NCI-H1105 (cell line): ENCODE results near the gene ETFA.
A peak's percentile ranks its signal among the peaks of the same experiment; 100 is the strongest.

Experiments
- DNase-seq: peaks from one replicate; lab custom pipeline; 2025; lab: John Stamatoyannopoulos, UW

Gene ETFA

DNA sequence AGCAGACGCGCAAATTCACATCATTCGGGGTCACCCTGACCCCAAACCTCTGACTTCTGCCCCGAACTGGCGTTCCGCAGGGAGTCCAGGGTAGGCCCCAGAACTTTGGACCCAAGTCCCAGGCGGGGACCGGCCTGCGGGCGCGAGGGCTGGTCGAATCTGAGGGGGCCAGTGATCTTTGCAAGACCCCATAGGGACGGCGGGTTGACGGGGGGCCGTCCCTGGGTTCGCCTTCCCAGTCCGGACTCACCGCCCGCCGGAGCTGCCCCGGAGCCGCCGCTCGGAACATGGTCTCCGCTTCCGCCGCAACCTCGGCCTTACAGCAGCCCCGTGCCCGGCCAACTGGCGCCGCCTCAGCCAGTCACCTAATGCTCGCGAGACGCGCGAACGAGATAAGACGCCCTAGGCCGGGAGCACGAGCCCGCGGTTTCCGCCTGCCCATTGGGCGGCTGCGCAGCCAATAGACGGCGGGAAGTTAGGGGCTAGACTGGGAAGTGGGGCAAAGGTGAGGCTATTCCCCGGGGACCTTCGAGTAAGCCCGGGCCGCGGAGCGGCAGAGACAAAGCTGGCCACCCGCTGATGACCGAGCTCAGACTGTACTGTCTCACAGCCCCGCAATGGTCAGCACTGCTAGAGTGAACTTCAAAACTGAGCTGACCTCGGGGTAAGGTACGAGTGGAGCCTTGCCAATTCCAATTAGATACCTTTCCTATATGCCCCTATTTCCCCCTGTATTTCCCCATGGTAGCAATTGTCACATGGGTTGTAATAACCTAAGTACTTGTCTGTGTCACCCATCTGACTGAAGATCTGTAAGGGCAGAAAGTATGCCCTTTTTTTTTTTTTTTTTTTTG lies at the start of gene ETFA:
TSS of gene ETFA (minus strand) at position 370 of the 854 bp plus-strand sequence. CDS start at position 289, 81 bp downstream.
- DNase-seq, result peak; percentile 92

- DNase-seq, result no peak
Observed at GRCh38 chr15:76360416-76360815, 49.1 kb upstream of the ETFA start.

GRCh38 chr15:76359152-76359551 lies 47.9 kb upstream of the ETFA start:
- DNase-seq, result no peak

DNA sequence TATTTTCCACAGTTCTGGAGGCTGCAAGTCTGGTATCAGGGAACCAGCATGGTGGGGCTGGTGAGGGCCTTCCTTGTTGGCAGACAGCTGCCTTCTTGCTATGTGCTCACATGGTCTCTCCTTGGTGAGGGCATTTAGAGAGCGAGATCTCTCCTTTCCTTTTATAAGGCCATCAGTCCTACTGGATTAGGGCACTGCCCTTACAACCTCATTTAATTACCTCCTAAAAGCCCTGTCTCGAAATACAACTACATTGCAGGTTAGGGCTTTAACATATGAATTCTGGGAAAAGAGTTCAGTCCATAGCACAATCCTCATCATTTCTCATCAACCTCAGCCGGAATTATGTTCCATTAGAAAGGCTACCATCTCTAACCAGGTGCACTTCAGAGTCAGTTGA lies 47.2 kb upstream of the ETFA start:
- no peak for DNase-seq

- no peak for DNase-seq
Observed at GRCh38 chr15:76354823-76355440, 43.7 kb upstream of the ETFA start.

GRCh38 chr15:76353903-76354302 lies 42.6 kb upstream of the ETFA start:
- DNase-seq, result no peak

DNA sequence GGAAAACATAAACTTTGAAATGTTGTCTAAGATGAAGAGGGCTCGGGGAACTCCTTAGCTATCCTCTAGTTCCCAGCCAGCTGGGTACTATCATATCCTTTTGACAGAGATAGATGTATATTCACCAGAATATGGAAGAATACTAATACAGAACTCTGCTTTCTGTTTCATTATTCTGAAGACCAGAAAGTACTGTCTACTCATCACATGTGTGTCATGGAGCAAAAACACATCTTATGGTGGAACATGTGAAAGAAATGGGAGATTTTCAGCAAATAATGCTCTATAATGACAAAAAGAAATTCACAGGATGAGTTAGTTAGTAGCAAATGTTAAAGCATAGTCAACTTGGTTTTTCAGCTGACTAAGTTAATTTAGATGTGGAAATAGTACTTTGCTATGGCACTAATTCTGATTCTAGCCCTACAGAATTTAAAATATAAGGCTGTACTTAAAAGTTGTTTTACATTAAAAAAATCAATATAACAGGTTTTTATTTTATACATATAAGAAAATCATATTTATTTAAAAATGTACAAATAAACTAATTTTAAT lies 41.8 kb upstream of the ETFA start:
- DNase-seq, result no peak

- no peak for DNase-seq
Observed at GRCh38 chr15:76349301-76350070, 38.2 kb upstream of the ETFA start.

GRCh38 chr15:76347482-76348055 lies 36.3 kb upstream of the ETFA start:
- DNase-seq, result no peak

DNA sequence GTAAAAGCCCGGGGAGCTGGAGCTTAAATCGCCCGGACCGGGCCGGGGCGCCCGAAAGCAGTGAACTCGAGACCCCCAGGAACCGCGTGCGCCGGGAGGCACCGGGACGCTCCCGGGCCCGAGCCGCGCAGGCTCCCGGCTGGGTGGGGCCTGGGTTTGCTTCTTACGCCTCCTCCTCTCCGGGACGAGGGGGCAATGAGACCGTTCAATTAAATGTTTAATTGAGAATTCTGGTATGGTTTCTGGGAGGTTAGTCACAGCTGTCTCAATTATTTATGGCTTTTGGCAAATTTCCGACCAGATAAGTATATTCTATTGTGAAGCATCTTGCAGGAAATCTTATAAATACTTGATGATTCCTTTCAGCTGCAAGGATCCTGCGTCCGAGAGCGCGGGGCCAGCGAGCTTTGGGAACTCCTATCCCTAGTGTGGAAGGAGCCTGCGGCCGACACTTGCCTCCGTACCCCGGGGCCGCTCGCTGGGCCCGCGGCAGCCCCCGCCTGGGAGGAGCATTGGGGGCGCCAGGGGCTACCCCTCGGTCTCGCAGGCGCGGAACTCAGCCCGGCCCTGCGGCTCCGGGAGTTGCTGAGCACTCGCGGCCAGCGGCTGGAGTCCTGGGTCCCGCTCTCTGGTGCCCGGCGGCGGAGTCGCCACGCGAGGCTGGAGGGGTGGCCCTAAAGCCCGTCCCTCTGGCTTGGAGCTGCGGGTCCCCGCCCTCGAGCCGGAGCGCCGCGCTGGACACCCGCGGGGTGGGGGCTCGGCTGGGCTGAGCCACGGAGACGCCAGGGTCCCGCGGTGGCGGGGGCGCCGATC lies 35.6 kb upstream of the ETFA start:
- DNase-seq, result no peak

DNA sequence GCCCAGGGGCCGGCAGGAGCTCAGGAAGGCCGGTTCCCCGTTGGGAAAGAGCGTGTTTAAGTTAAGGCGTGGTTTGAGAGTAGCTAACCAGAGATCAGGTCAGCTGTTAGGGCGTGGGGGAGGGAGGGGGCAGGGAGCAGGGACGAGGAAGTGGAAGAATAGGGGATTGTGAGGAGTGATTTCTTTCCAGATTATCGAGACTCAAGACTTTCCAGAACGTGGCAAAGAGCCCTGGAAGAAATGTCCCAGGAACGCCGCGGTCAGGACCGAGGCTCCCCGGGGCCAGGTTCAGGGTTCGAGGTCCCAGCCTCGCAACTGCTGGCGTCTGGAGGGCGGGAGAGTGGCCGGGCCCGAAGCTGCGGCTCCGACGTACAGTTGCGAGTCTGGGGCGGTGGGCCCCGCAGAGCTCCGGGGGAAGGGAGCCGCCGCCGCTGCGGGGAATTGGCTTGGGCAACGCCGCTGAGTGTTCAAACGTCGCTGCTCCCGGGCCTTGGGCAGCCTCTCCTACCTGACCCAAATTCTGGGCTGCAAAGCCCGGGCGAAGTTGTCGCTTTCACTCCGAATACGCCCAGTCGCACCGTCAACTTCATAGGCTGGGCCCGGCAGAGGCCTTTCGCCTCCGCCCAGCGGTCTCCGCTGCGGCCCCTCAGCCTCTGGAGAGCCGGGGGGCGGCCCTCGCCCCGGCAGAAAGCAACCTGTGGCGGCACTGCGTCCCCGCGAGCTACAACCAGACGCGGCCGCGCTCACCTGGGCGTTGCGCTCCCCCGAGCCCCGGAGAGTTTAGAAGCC lies 34.8 kb upstream of the ETFA start:
- no peak for DNase-seq

GRCh38 chr15:76345583-76345879 lies 34.3 kb upstream of the ETFA start:
- no peak for DNase-seq

DNA sequence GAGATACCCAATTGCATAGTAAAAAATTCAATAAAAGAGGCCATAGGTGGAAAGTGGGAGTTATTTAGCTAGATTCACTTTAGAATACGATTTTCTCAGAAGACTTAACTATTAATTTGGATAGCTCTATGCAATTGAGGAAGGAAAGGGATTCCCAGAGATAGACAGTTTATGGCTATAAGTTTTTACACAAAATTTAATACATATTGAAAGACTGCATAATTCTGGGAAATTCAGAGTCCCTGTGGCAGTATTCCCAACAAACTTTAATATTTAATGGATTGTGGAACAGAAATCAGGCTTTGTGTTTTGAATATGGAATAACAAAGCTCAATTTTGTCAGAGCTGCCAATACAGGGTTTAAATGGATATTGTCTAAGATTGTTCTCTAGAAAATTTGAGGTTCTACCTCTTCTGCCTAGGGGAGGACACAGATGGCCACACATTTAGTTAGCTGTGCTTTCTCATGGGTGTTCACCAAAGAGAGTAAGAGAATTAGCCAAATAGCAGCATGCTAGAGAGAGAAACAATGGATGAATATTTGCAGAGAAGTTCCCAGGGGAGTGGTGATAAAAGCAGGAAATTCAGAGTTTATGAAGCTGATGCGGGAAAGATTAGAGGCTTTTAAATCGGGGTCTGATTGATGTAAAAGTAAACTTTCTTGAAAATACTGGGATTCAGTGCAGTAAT lies 33.8 kb upstream of the ETFA start:
- DNase-seq, result no peak

DNA sequence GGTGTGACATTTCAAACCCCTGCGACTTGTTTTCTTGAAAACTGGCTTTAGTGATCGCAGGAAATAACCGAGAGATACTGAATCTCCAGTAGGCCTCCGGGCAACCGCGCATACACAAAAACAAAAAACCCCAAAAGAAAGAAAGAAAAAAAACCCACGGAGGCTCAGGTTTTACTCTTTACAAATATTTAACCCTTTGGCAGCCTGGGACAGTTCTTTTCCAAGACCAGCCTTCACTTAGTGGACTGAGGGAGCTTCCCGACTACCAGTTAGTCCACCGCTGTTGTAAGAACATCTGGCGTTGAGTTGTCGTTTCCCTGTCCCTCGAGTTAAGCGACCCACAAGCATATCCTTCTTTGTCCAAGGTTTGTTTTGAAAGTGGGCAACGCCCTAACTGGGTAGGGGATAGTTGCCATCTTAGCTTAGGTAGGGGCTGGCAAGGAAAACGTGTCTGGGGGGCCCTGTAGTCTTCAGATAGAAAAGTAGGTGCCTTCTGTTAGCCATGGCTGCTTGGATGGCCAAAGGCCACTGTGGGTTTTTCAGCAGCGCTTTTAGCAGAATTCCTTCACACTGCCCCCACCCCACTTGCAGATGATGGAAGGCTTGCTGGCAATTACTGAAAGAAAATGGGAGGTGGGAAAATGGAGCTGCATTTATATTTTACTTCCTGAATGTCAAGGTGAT lies 32.2 kb upstream of the ETFA start:
- no peak for DNase-seq

GRCh38 chr15:76342382-76343201 lies 31.3 kb upstream of the ETFA start:
- DNase-seq, result no peak

DNA sequence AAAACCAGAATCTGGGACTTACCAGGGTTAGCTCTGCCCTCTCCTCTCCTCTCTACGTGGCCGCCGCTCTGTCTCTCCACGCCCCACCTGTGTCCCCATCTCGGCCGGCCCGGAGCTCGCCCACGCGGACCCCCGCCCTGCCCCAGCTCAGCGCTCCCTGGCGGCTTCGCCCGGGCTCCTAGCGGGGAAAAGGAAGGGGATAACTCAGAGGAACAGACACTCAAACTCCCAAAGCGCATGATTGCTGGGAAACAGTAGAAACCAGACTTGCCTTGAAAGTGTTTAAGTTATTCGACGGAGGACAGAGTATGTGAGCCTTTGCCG lies 30.8 kb upstream of the ETFA start:
- no peak for DNase-seq

- peak; percentile 38 for DNase-seq
Observed at GRCh38 chr15:76341366-76342057, 30.2 kb upstream of the ETFA start.

DNA sequence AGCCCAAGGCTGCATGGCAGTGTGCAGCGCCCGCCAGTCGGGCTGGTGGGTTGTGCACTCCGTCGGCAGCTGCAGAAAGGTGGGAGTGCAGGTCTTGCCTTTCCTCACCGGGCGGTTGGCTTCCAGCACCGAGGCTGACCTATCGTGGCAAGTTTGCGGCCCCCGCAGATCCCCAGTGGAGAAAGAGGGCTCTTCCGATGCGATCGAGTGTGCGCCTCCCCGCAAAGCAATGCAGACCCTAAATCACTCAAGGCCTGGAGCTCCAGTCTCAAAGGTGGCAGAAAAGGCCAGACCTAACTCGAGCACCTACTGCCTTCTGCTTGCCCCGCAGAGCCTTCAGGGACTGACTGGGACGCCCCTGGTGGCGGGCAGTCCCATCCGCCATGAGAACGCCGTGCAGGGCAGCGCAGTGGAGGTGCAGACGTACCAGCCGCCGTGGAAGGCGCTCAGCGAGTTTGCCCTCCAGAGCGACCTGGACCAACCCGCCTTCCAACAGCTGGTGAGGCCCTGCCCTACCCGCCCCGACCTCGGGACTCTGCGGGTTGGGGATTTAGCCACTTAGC lies 29.6 kb upstream of the ETFA start:
- no peak for DNase-seq
